ENCODE data around the gene YWHAG. TPM values are rescaled to one million over a fixed set of nuclear protein-coding genes. Genes with fewer than 3 reads are reported as not detected.
A peak's percentile ranks its signal among the peaks of the same experiment; 100 is the strongest.

YWHAG gene
- total and polyA plus RNA-seq, 9 of the 15 experiments (the other 6 are each of a cell fraction or from before 2014, with no cell fraction given) = 30.4 to 246 (median 94.5) TPM

DNA sequence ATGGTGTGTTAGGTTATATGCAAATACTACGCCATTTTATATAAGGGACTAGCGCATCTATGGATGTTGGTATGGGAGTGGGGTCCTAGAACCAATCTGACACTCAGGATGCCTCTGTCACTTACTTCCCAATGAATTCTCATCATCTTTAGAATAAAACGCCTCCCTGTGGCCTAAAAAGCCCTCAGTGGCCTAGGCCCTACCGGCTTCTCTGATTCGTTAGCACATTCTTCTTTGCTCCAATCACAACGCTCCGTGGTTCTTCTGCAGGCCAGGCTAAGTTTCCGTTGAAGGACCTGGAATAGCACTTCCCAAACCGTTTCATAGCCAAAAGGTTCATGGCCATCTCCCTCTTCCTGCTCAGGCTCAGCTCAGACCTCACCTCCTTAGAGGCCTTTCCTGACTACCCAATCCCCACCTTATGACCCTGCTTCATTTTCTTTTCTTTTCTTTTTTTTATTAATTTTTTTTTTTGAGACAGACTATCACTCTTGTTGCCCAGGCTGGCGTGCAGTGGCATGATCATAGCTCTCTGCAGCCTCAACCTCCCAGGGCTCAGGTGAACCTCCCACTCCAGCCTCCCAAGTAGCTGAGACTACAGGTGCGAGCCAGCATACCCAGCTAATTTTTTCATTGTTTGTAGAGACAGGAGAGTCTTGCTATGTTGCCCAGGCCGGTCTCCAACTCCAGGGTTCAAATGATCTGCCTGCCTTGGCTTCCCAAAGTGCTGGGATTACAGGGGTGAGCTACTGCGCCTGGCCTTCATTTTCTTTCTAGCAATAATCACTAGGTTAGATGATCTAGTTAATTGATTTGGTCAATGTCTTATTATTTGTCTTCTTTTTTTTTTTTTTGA lies 24.5 kb upstream of the YWHAG start (continued):
- TF ChIP-seq YY1 (IDR thresholded peaks at IDR 0.05; ENCODE audit: borderline replicate concordance in 1 of 3, control insufficient read depth in 1 of 3, extremely low read depth in 1 of 3, insufficient read depth in 3 of 3, insufficient read length in 1 of 3, insufficient replicate concordance in 2 of 3, low read depth in 1 of 3, low read length in 2 of 3) = peak in 1 of 3 experiments; percentile 22
- no peak; a peak in 1 of 4 replicates for TF ChIP-seq TEAD1 (CRISPR knock-in tag; IDR thresholded peaks at IDR 0.05)
- no peak for TF ChIP-seq SOX6 (IDR thresholded peaks at IDR 0.05)
- peak; percentile 15; the same call in 1 of the 2 replicates for TF ChIP-seq TCF3 (CRISPR knock-in tag; IDR thresholded peaks at IDR 0.05)
- TF ChIP-seq MAFK (IDR thresholded peaks at IDR 0.05; ENCODE audit: low read length) = peak; percentile 40; the same call in 1 of the 2 replicates
- no peak for TF ChIP-seq HDAC6 (IDR thresholded peaks at IDR 0.05; ENCODE audit: low read depth, low read length)
- TF ChIP-seq ZNF830 (CRISPR knock-in tag; IDR thresholded peaks at IDR 0.05) = no peak
- TF ChIP-seq ZKSCAN8 (CRISPR knock-in tag; IDR thresholded peaks at IDR 0.05) = no peak
- no peak for TF ChIP-seq MTA1 (IDR thresholded peaks at IDR 0.05; ENCODE audit: borderline replicate concordance)
- no peak for TF ChIP-seq NR3C1 (CRISPR knock-in tag; IDR thresholded peaks at IDR 0.05)
- no peak for TF ChIP-seq MCM3 (IDR thresholded peaks at IDR 0.05)
- peak; percentile 82 for TF ChIP-seq FOS (IDR thresholded peaks at IDR 0.05; ENCODE audit: extremely low read depth, insufficient read length)
- TF ChIP-seq NFE2 (IDR thresholded peaks at IDR 0.05; ENCODE audit: low read depth) = 0 out of 2 replicates have a peak, but pooled peaks have one; percentile 13
- peak; percentile 71 for TF ChIP-seq JUND (IDR thresholded peaks at IDR 0.05; ENCODE audit: borderline replicate concordance, low read depth, low read length)
- peak; percentile 74; the same call in 2 of the 3 replicates for TF ChIP-seq JUND (tag; IDR thresholded peaks at IDR 0.05; ENCODE audit: borderline replicate concordance, low read depth, low read length)
- TF ChIP-seq TAL1 (IDR thresholded peaks at IDR 0.05) = peak; percentile 21; the same call in 1 of the 2 replicates
- no peak for TF ChIP-seq RBM14 (IDR thresholded peaks at IDR 0.05; ENCODE audit: borderline replicate concordance, insufficient read depth, low read depth, low read length)
- TF ChIP-seq ZNF583 (CRISPR knock-in tag; IDR thresholded peaks at IDR 0.05) = no peak
- TF ChIP-seq RAD21 (CRISPR knock-in tag; conservative IDR thresholded peaks at IDR 0.05 in 1 of 2, IDR thresholded peaks at IDR 0.05 in 1 of 2) = peak; percentile 21 to 58; a peak in 3 of 4 replicates
- TF ChIP-seq SREBF2 (CRISPR knock-in tag; IDR thresholded peaks at IDR 0.05) = no peak
- peak; percentile 12; the same call in 1 of the 2 replicates for TF ChIP-seq TEAD4 (IDR thresholded peaks at IDR 0.05; ENCODE audit: low read length)
- no peak for TF ChIP-seq TEAD4 (CRISPR knock-in tag; IDR thresholded peaks at IDR 0.05; ENCODE audit: borderline replicate concordance)
- TF ChIP-seq NFRKB (IDR thresholded peaks at IDR 0.05; ENCODE audit: low read depth) = peak; percentile 76; the same call in 1 of the 2 replicates
- peak; percentile 61; the same call in 1 of the 2 replicates for TF ChIP-seq ATF7 (IDR thresholded peaks at IDR 0.05)
- TF ChIP-seq RBBP5 (IDR thresholded peaks at IDR 0.05; ENCODE audit: borderline replicate concordance, insufficient read depth, low read length, poor library complexity, severe bottlenecking) = no peak
- peak; percentile 21 for TF ChIP-seq EP400 (IDR thresholded peaks at IDR 0.05)
- no peak for TF ChIP-seq ZC3H8 (IDR thresholded peaks at IDR 0.05)
- peak; percentile 66; the same call in 1 of the 2 replicates for TF ChIP-seq POLR2A (conservative IDR thresholded peaks at IDR 0.05)
- TF ChIP-seq, protein P1, sequence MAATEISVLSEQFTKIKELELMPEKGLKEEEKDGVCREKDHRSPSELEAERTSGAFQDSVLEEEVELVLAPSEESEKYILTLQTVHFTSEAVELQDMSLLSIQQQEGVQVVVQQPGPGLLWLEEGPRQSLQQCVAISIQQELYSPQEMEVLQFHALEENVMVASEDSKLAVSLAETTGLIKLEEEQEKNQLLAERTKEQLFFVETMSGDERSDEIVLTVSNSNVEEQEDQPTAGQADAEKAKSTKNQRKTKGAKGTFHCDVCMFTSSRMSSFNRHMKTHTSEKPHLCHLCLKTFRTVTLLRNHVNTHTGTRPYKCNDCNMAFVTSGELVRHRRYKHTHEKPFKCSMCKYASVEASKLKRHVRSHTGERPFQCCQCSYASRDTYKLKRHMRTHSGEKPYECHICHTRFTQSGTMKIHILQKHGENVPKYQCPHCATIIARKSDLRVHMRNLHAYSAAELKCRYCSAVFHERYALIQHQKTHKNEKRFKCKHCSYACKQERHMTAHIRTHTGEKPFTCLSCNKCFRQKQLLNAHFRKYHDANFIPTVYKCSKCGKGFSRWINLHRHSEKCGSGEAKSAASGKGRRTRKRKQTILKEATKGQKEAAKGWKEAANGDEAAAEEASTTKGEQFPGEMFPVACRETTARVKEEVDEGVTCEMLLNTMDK (IDR thresholded peaks at IDR 0.05; ENCODE audit: borderline replicate concordance, insufficient read depth, low read depth, low read length, poor library complexity, severe bottlenecking) = peak; percentile 89
